Neutrophil (primary cell): ENCODE data around the gene C3orf52.

ENCODE experiments used
- H3K27ac ChIP-seq: fragments of 200-600 bp; sonication (generic); 2 replicates; pipeline ENCODE4 v1.5.1; 2016; ENCODE audit warnings: mild to moderate bottlenecking, moderate library complexity
- H3K27me3 ChIP-seq: fragments of 200-600 bp; sonication (generic); 2 replicates; pipeline ENCODE4 v1.6.0; 2016; ENCODE audit warnings: mild to moderate bottlenecking
- H3K36me3 ChIP-seq: fragments of 200-600 bp; sonication (generic); 2 replicates; pipeline ENCODE4 v1.5.1; 2017
- H3K4me1 ChIP-seq, 2 experiments: fragments of 200-600 bp in 1 of 2; sonication (generic) in 1 of 2; 1 replicate in 1 of 2; 2 replicates in 1 of 2; pipeline versions ENCODE4 v1.5.1 to v1.6.1; 2013 to 2016; ENCODE audit warnings: low read depth in 1 of 2, low read length in 1 of 2, mild to moderate bottlenecking in 1 of 2, moderate library complexity in 1 of 2; ENCODE audit not compliant: control insufficient read depth in 1 of 2, insufficient read depth in 1 of 2
- H3K4me3 ChIP-seq, 2 experiments: fragments of 200-600 bp in 1 of 2; sonication (generic) in 1 of 2; 1 replicate in 1 of 2; 2 replicates in 1 of 2; pipeline ENCODE4 v1.5.1; 2013 to 2016; ENCODE audit warnings: low read depth in 1 of 2, low read length in 1 of 2, mild to moderate bottlenecking in 1 of 2, moderate library complexity in 1 of 2
- H3K9me3 ChIP-seq: fragments of 200-600 bp; sonication (generic); 2 replicates; pipeline ENCODE4 v1.5.1; 2016
- CTCF ChIP-seq: fragments of 200-600 bp; sonication (generic); IDR thresholded peaks from 2 replicates; pipeline ENCODE4 v1.5.1; 2016; ENCODE audit warnings: antibody characterized with exemption

C3orf52 gene

GRCh38 chr3:112143689-112144088 lies 57.5 kb downstream of the C3orf52 start:
- H3K9me3 ChIP-seq: no peaks in the 10 kb centered on the region
- H3K4me1 ChIP-seq: no peaks in the 10 kb centered on the region
- no peak overlapping the region for H3K27ac ChIP-seq
- no peak for TF ChIP-seq CTCF
- no peaks in the 10 kb centered on the region for H3K36me3 ChIP-seq
- no peak overlapping the region for H3K4me3 ChIP-seq
- H3K27me3 ChIP-seq: no peaks in the 10 kb centered on the region

DNA sequence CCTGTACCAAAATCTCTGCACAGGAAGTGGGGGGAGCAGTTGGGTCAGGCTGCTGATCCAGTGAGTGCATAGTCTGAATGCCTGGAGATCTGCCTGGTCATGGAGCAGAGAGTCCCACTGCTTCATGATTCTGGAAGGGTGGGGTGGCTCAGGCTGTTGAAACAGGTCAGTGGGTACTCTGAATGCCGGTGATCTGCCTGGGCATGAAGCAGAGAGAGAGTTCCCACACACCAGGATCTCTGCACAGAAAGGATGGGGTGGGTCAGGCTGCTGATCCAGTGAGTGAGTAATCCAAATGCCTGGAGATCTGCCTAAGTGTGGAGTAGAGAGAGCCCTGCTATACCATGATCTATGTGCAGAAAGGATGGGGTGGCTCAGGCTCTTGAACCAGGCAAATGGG lies 62.9 kb downstream of the C3orf52 start:
- Histone ChIP-seq H3K27ac (no peak overlapping the region), H3K36me3 (no peaks in the 10 kb centered on the region)
- TF ChIP-seq CTCF: no peak

GRCh38 chr3:112167758-112168157 lies 81.6 kb downstream of the C3orf52 start:
- Histone ChIP-seq H3K9me3 (no peaks in the 10 kb centered on the region), H3K4me1 (no peaks in the 10 kb centered on the region)
- no peak for TF ChIP-seq CTCF

More for the DNA sequence above, 62.9 kb downstream of the C3orf52 start:
- H3K4me1 ChIP-seq: no peaks in the 10 kb centered on the region
- H3K27me3 ChIP-seq: no peaks in the 10 kb centered on the region
- H3K9me3 ChIP-seq: peaks cover 8% of the 10 kb centered on the region
- H3K4me3 ChIP-seq: no peak overlapping the region

More at GRCh38 chr3:112167758-112168157, 81.6 kb downstream of the C3orf52 start:
- H3K4me3 ChIP-seq: no peak overlapping the region
- no peaks in the 10 kb centered on the region for H3K27me3 ChIP-seq
- no peaks in the 10 kb centered on the region for H3K36me3 ChIP-seq
- no peak overlapping the region for H3K27ac ChIP-seq
